ENCODE results near the gene ALKBH5.
"Not testable (repeated sequence)": the region's sequence is repeated elsewhere in the genome, so short reads cannot be mapped to it uniquely, and the experiment has no call there.

ALKBH5 gene

GRCh38 chr17:18187821-18188761 is 4.5 kb downstream of the ALKBH5 start:
- DNase-seq: no peak

- DNase-seq: no peak
Observed at GRCh38 chr17:18190628-18191235, 7.1 kb downstream of the ALKBH5 start.

GRCh38 chr17:18191236-18191667 is 7.6 kb downstream of the ALKBH5 start:
- no peak for DNase-seq

- DNase-seq: no peak
Observed at GRCh38 chr17:18191967-18192366, 8.3 kb downstream of the ALKBH5 start.

GRCh38 chr17:18194394-18194793 is 10.8 kb downstream of the ALKBH5 start:
- DNase-seq: no peak

- DNase-seq: no peak
Observed at GRCh38 chr17:18194804-18195203, 11.2 kb downstream of the ALKBH5 start.

GRCh38 chr17:18195246-18195645 is 11.6 kb downstream of the ALKBH5 start:
- no peak for DNase-seq

GRCh38 chr17:18197535-18198194 is 14.0 kb downstream of the ALKBH5 start:
- DNase-seq: no peak

GRCh38 chr17:18198530-18198929 is 14.9 kb downstream of the ALKBH5 start:
- no peak for DNase-seq

GRCh38 chr17:18201108-18201507 is 17.5 kb downstream of the ALKBH5 start:
- DNase-seq: no peak

GRCh38 chr17:18203308-18203707 is 19.7 kb downstream of the ALKBH5 start:
- DNase-seq: no peak

- no peak for DNase-seq
Observed at GRCh38 chr17:18205861-18206260, 22.2 kb downstream of the ALKBH5 start.

- no peak for DNase-seq
Observed at GRCh38 chr17:18206962-18207361, 23.3 kb downstream of the ALKBH5 start.

GRCh38 chr17:18208092-18208491 is 24.5 kb downstream of the ALKBH5 start:
- DNase-seq: no peak

- DNase-seq: no peak
Observed at GRCh38 chr17:18213666-18214270, 30.1 kb downstream of the ALKBH5 start.

GRCh38 chr17:18216906-18217305 is 33.3 kb downstream of the ALKBH5 start:
- DNase-seq: not testable (repeated sequence)

GRCh38 chr17:18217412-18218015 is 33.9 kb downstream of the ALKBH5 start:
- DNase-seq: peak; percentile 35 to 39

GRCh38 chr17:18218756-18219415 is 35.3 kb downstream of the ALKBH5 start:
- no peak for DNase-seq

GRCh38 chr17:18224053-18224386 is 40.4 kb downstream of the ALKBH5 start:
- DNase-seq: no peak

- no peak for DNase-seq
Observed at GRCh38 chr17:18224387-18225120, 40.9 kb downstream of the ALKBH5 start.

- DNase-seq: peak; percentile 83 to 90
Observed at GRCh38 chr17:18225121-18225641, 41.6 kb downstream of the ALKBH5 start, which contains the start of gene LLGL1. Gene LLGL1, plus strand, starts transcription at chr17:18225635. Its CDS starts 48 bp downstream, at chr17:18225683.
